Measurements from ENCODE around the gene NIPA2. TPM values are rescaled to one million over a fixed set of nuclear protein-coding genes. Genes with fewer than 3 reads are reported as not detected.

NIPA2 gene
- total RNA-seq, 4 donors from 2014 or later, result 14.7 to 78.6 (median 50.4) TPM

- Histone ChIP-seq H3K9me3 (no peaks in the 10 kb centered on the region), H3K27me3 (no peaks in the 10 kb centered on the region), H3K36me3 (peaks cover 0 to 28% (median 11%) of the 10 kb centered on the region in 4 donors), H3K27ac (no peak overlapping the region), H3K4me3 (no peak overlapping the region), H3K4me1 (peaks cover 0 to 15% (median 5%) of the 10 kb centered on the region in 4 donors)
- DNase-seq, result no peak
- intact Hi-C loops (cut with DNase I; ENCODE audit: low total_unique reads), result no loop called here
- WGBS, 2 donors (ENCODE audit: low coverage in 1 of 2), result 90 to 99% methylated on average over 17 to 25 of the region's 25 CpGs
- TF ChIP-seq CTCF (IDR thresholded peaks at IDR 0.05), result no peak
- TF ChIP-seq EP300 (IDR thresholded peaks at IDR 0.05; ENCODE audit: low read depth), result no peak
- in situ Hi-C loops (cut with MboI; ENCODE audit: low pct_ligation_motif_present in 1 of 4, low pct_unique_long_range_greater_than_20kb in 1 of 4, low sequenced_read_pairs in 3 of 4), result no loop called here
Observed at GRCh38 chr15:22881739-22882440, 43.4 kb downstream of the NIPA2 start.

GRCh38 chr15:22883196-22883595, 44.7 kb downstream of the NIPA2 start:
- H3K4me3 ChIP-seq, result no peak overlapping the region
- no peaks in the 10 kb centered on the region for H3K27me3 ChIP-seq
- in situ Hi-C loops (cut with MboI; ENCODE audit: low pct_ligation_motif_present in 1 of 4, low pct_unique_long_range_greater_than_20kb in 1 of 4, low sequenced_read_pairs in 3 of 4), result no loop called here
- peaks cover 0 to 15% (median 5%) of the 10 kb centered on the region in 4 donors for H3K4me1 ChIP-seq
- intact Hi-C loops (cut with DNase I; ENCODE audit: low total_unique reads), result no loop called here
- H3K27ac ChIP-seq, result no peak overlapping the region
- no peaks in the 10 kb centered on the region for H3K9me3 ChIP-seq
- H3K36me3 ChIP-seq, result peaks cover 0 to 21% (median 8%) of the 10 kb centered on the region in 4 donors
- DNase-seq, result no peak
- 94 to 100% methylated on average over 4 to 13 of the region's 13 CpGs for WGBS, 2 donors (ENCODE audit: low coverage in 1 of 2)
- TF ChIP-seq POLR2A (IDR thresholded peaks at IDR 0.05), result no peak
- TF ChIP-seq EP300 (IDR thresholded peaks at IDR 0.05; ENCODE audit: low read depth), result no peak
- TF ChIP-seq POLR2AphosphoS5 (IDR thresholded peaks at IDR 0.05), result no peak
- TF ChIP-seq CTCF (IDR thresholded peaks at IDR 0.05), result no peak

- in situ Hi-C loops (cut with MboI; ENCODE audit: low pct_ligation_motif_present in 1 of 4, low pct_unique_long_range_greater_than_20kb in 1 of 4, low sequenced_read_pairs in 3 of 4), result no loop called here
- Histone ChIP-seq H3K4me1 (peaks cover 0 to 15% (median 5%) of the 10 kb centered on the region in 4 donors), H3K27me3 (no peaks in the 10 kb centered on the region), H3K4me3 (no peak overlapping the region), H3K9me3 (no peaks in the 10 kb centered on the region), H3K36me3 (peaks cover 0 to 20% (median 8%) of the 10 kb centered on the region in 4 donors), H3K27ac (peak overlapping the region; percentile 37 to 74 (median 72))
- WGBS, 2 donors (ENCODE audit: low coverage in 1 of 2), result 85% methylated on average over 1 of the region's 1 CpG; no CpG with 5 or more reads in 1 of the 2 donors
- DNase-seq, result no peak
- TF ChIP-seq CTCF (IDR thresholded peaks at IDR 0.05) (peak in 4 of 5 experiments; percentile 14 to 34 (median 24)), POLR2A (IDR thresholded peaks at IDR 0.05) (no peak)
- intact Hi-C loops (cut with DNase I; ENCODE audit: low total_unique reads), result no loop called here
Observed at GRCh38 chr15:22884344-22884743, 45.9 kb downstream of the NIPA2 start.

GRCh38 chr15:22885120-22885519, 46.7 kb downstream of the NIPA2 start:
- peaks cover 0 to 15% (median 5%) of the 10 kb centered on the region in 4 donors for H3K4me1 ChIP-seq
- WGBS, 2 donors (ENCODE audit: low coverage in 1 of 2), result 65 to 80% methylated on average over 5 to 6 of the region's 6 CpGs
- TF ChIP-seq POLR2AphosphoS5 (IDR thresholded peaks at IDR 0.05) (peak in 1 of 3 donors; percentile 5), POLR2A (IDR thresholded peaks at IDR 0.05) (no peak)
- in situ Hi-C loops (cut with MboI; ENCODE audit: low pct_ligation_motif_present in 1 of 4, low pct_unique_long_range_greater_than_20kb in 1 of 4, low sequenced_read_pairs in 3 of 4), result no loop called here
- H3K27ac ChIP-seq, result peak overlapping the region; percentile 37 to 74 (median 72)
- H3K27me3 ChIP-seq, result no peaks in the 10 kb centered on the region
- H3K9me3 ChIP-seq, result no peaks in the 10 kb centered on the region
- H3K36me3 ChIP-seq, result peaks cover 0 to 20% (median 8%) of the 10 kb centered on the region in 4 donors
- intact Hi-C loops (cut with DNase I; ENCODE audit: low total_unique reads), result no loop called here
- H3K4me3 ChIP-seq, result no peak overlapping the region
- peak; percentile 35 for DNase-seq

All from transverse colon (tissue), 4 donors.